ENCODE measurements around the gene FHAD1. TPM values are rescaled to one million over a fixed set of nuclear protein-coding genes. Genes with fewer than 3 reads are reported as not detected.
"Not testable (repeated sequence)": the region's sequence is repeated elsewhere in the genome, so short reads cannot be mapped to it uniquely, and the experiment has no call there.

Gene FHAD1
- total RNA-seq, 2 experiments from 2014 or later = not detected

DNA sequence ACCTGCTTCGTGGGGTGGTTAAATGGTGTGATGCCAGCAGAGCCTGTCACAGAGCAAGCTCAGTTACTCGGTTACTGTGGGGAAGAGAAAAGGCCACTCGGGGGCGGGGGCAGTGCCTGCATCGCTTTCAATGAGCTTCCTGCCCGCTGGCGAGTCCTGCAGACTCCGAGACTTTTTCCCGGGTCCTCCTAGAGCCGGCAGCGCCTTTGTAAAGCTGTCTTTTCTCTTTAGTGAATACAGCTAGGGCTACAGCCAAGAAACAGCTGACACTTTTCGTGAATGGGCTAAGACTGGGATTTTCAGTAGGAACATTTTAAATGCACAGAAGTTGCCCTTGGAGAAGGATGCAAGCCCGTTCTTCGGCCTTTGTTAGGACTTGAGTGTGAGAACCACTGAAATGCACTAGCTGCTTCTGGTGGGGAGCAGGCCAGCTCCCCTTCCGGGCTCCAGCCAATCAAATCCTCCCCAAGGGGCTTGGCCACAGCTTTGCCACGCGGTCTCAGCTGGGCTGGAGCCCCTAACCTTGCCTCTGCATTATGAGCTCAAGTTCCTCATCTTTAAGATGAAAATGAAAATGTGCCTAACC, 139.2 kb downstream of the FHAD1 start:
- no peaks in the 10 kb centered on the region for H3K9me3 Mint-ChIP-seq
- H3K9me3 ChIP-seq (ENCODE audit: control insufficient read depth in 1 of 2, insufficient read depth in 1 of 2, low read length in 2 of 2) = no peaks in the 10 kb centered on the region
- peaks cover 5 to 11% of the 10 kb centered on the region in 2 experiments for H3K27me3 ChIP-seq (ENCODE audit: control insufficient read depth in 1 of 2, insufficient read depth in 2 of 2, low read length in 2 of 2)
- TF ChIP-seq CTCF (IDR thresholded peaks at IDR 0.05) = no peak
- no peaks in the 10 kb centered on the region for H3K4me1 Mint-ChIP-seq (ENCODE audit: low read depth)
- no peaks in the 10 kb centered on the region for H3K36me3 Mint-ChIP-seq (ENCODE audit: low read depth)
- intact Hi-C loops (cut with DNase I, micrococcal nuclease) = loop anchor here in 1 of 2 experiments (5.0 kb wide), 1 partner anchor 54 kb away; no protein-coding TSS in a partner anchor
- POLR2A ChIA-PET = no interaction called here
- H3K27ac ChIP-seq (ENCODE audit: low read depth in 1 of 2, low read length in 2 of 2) = no peak overlapping the region
- peaks cover 12% of the 10 kb centered on the region for H3K4me1 ChIP-seq (ENCODE audit: insufficient read depth, low read length)
- ATAC-seq (ENCODE audit: poor library complexity) (no peak), DNase-seq (peak in 2 of 14 experiments; percentile 11 to 24)
- H3K27ac Mint-ChIP-seq = no peak overlapping the region
- CTCF ChIA-PET = interaction anchor here (1.4 to 2.0 kb wide), 2 partner anchors 45 to 63 kb away, joined by 5 to 7 read pairs; no protein-coding TSS in a partner anchor
- no peaks in the 10 kb centered on the region for H3K36me3 ChIP-seq (ENCODE audit: insufficient read depth, low read length)
- peaks cover 47% of the 10 kb centered on the region for H3K27me3 Mint-ChIP-seq
- no peak overlapping the region for H3K4me3 Mint-ChIP-seq
- H3K4me3 ChIP-seq (ENCODE audit: low read length) = no peak overlapping the region

GRCh38 chr1:15388201-15388880, 141.3 kb downstream of the FHAD1 start:
- no peaks in the 10 kb centered on the region for H3K4me1 Mint-ChIP-seq (ENCODE audit: low read depth)
- ATAC-seq (ENCODE audit: poor library complexity) = no peak
- H3K27me3 ChIP-seq (ENCODE audit: control insufficient read depth in 1 of 2, insufficient read depth in 2 of 2, low read length in 2 of 2) = peaks cover 5 to 11% of the 10 kb centered on the region in 2 experiments
- peaks cover 12% of the 10 kb centered on the region for H3K4me1 ChIP-seq (ENCODE audit: insufficient read depth, low read length)
- CTCF ChIA-PET = no interaction called here
- H3K4me3 ChIP-seq (ENCODE audit: low read length) = no peak overlapping the region
- H3K9me3 Mint-ChIP-seq = no peaks in the 10 kb centered on the region
- H3K27me3 Mint-ChIP-seq = peaks cover 41% of the 10 kb centered on the region
- no peak for DNase-seq
- H3K27ac Mint-ChIP-seq = no peak overlapping the region
- no peaks in the 10 kb centered on the region for H3K36me3 ChIP-seq (ENCODE audit: insufficient read depth, low read length)
- POLR2A ChIA-PET = no interaction called here
- intact Hi-C loops (cut with DNase I, micrococcal nuclease) = loop anchor here in 1 of 2 experiments (5.0 kb wide), 1 partner anchor 56 kb away; no protein-coding TSS in a partner anchor
- H3K4me3 Mint-ChIP-seq = no peak overlapping the region
- no peaks in the 10 kb centered on the region for H3K36me3 Mint-ChIP-seq (ENCODE audit: low read depth)
- no peak overlapping the region for H3K27ac ChIP-seq (ENCODE audit: low read depth in 1 of 2, low read length in 2 of 2)
- no peaks in the 10 kb centered on the region for H3K9me3 ChIP-seq (ENCODE audit: control insufficient read depth in 1 of 2, insufficient read depth in 1 of 2, low read length in 2 of 2)
- TF ChIP-seq CTCF (IDR thresholded peaks at IDR 0.05) = no peak

DNA sequence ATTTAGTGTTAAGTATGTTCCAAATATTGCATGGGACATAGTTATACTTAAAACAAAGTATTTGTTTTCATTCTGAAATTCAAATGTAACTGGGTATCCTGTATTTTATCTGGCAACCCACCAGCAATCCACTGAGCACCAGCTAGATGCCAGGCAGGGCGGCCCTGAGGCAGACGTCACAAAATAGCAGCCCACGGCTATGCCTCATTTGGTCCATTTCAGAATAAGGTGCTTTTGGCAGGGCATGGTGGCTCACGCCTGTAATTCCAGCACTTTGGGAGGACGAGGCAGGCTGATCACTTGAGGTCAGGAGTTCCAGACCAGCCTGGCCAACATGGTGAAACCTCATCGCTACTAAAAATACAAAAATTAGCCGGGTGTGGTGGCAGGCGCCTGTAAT, 142.8 kb downstream of the FHAD1 start:
- DNase-seq; POLR2A ChIA-PET; H3K4me3 Mint-ChIP-seq; H3K4me3 ChIP-seq (ENCODE audit: low read length); H3K27ac Mint-ChIP-seq; H3K4me1 Mint-ChIP-seq (ENCODE audit: low read depth); H3K9me3 Mint-ChIP-seq; ATAC-seq (ENCODE audit: poor library complexity); H3K27ac ChIP-seq (ENCODE audit: low read depth in 1 of 2, low read length in 2 of 2); H3K9me3 ChIP-seq (ENCODE audit: control insufficient read depth in 1 of 2, insufficient read depth in 1 of 2, low read length in 2 of 2); H3K36me3 Mint-ChIP-seq (ENCODE audit: low read depth); H3K36me3 ChIP-seq (ENCODE audit: insufficient read depth, low read length); H3K27me3 ChIP-seq (ENCODE audit: control insufficient read depth in 1 of 2, insufficient read depth in 2 of 2, low read length in 2 of 2); H3K4me1 ChIP-seq (ENCODE audit: insufficient read depth, low read length): not testable (repeated sequence)
- intact Hi-C loops (cut with DNase I, micrococcal nuclease) = loop anchor here in 1 of 2 experiments (5.0 kb wide), 1 partner anchor 58 kb away; no protein-coding TSS in a partner anchor
- CTCF ChIA-PET = interaction anchor here (0.7 kb wide), 1 partner anchor 41 kb away, joined by 4 read pairs; no protein-coding TSS in a partner anchor
- peaks cover 33% of the 10 kb centered on the region for H3K27me3 Mint-ChIP-seq

All from CD4-positive, alpha-beta T cell (primary cell).